HG03571 (cell line): ENCODE data around the gene AKT1.
A peak's percentile ranks its signal among the peaks of the same experiment; 100 is the strongest.
"Not testable (repeated sequence)": the region's sequence is repeated elsewhere in the genome, so short reads cannot be mapped to it uniquely, and the experiment has no call there.

Experiments used
- ATAC-seq: cut with Tn5 transposase; IDR thresholded peaks from one replicate; pipeline ENCODE4 v1.9.1; 2021; ENCODE audit not compliant: unreplicated experiment

The AKT1 gene

GRCh38 chr14:104819361-104819781 lies 23.8 kb upstream of the AKT1 start:
- ATAC-seq, result no peak

GRCh38 chr14:104818714-104819161 lies 23.2 kb upstream of the AKT1 start:
- ATAC-seq, result no peak

GRCh38 chr14:104817930-104818713 lies 22.6 kb upstream of the AKT1 start:
- ATAC-seq, result no peak

- ATAC-seq, result no peak
These were observed 21.0 kb upstream of the AKT1 start for GRCh38 chr14:104816616-104816884.

- not testable (repeated sequence) for ATAC-seq
These were observed 19.2 kb upstream of the AKT1 start for GRCh38 chr14:104814701-104815100.

- no peak for ATAC-seq
These were observed 17.7 kb upstream of the AKT1 start for GRCh38 chr14:104813286-104813685.

- no peak for ATAC-seq
These were observed 14.8 kb upstream of the AKT1 start for GRCh38 chr14:104810316-104810715.

- ATAC-seq, result no peak
These were observed 12.9 kb upstream of the AKT1 start for GRCh38 chr14:104808456-104808855.

GRCh38 chr14:104806625-104807465 lies 11.3 kb upstream of the AKT1 start:
- ATAC-seq, result no peak

- ATAC-seq, result no peak
These were observed 10.5 kb upstream of the AKT1 start for GRCh38 chr14:104805941-104806624.

- no peak for ATAC-seq
These were observed 9.8 kb upstream of the AKT1 start for GRCh38 chr14:104805326-104805678.

- no peak for ATAC-seq
These were observed 9.2 kb upstream of the AKT1 start for GRCh38 chr14:104804481-104805325.

GRCh38 chr14:104803912-104804410 lies 8.4 kb upstream of the AKT1 start:
- ATAC-seq, result no peak

- ATAC-seq, result no peak
These were observed 7.8 kb upstream of the AKT1 start for GRCh38 chr14:104803280-104803911.

GRCh38 chr14:104802394-104803184 lies 7.0 kb upstream of the AKT1 start:
- ATAC-seq, result no peak

- ATAC-seq, result no peak
These were observed 6.2 kb upstream of the AKT1 start for GRCh38 chr14:104801520-104802393.

- peak; percentile 32 for ATAC-seq
These were observed 5.4 kb upstream of the AKT1 start, which contains the start of gene ZBTB42 for GRCh38 chr14:104800771-104801519. Gene ZBTB42, plus strand, starts transcription at chr14:104801101. Its CDS starts 97 bp downstream, at chr14:104801198.
